ENCODE data around the gene GABRR1.
"Not testable (repeated sequence)": the region's sequence is repeated elsewhere in the genome, so short reads cannot be mapped to it uniquely, and the experiment has no call there.

GABRR1 gene

GRCh38 chr6:89148016-89148750, 69.0 kb downstream of the GABRR1 start:
- no peak for DNase-seq

DNA sequence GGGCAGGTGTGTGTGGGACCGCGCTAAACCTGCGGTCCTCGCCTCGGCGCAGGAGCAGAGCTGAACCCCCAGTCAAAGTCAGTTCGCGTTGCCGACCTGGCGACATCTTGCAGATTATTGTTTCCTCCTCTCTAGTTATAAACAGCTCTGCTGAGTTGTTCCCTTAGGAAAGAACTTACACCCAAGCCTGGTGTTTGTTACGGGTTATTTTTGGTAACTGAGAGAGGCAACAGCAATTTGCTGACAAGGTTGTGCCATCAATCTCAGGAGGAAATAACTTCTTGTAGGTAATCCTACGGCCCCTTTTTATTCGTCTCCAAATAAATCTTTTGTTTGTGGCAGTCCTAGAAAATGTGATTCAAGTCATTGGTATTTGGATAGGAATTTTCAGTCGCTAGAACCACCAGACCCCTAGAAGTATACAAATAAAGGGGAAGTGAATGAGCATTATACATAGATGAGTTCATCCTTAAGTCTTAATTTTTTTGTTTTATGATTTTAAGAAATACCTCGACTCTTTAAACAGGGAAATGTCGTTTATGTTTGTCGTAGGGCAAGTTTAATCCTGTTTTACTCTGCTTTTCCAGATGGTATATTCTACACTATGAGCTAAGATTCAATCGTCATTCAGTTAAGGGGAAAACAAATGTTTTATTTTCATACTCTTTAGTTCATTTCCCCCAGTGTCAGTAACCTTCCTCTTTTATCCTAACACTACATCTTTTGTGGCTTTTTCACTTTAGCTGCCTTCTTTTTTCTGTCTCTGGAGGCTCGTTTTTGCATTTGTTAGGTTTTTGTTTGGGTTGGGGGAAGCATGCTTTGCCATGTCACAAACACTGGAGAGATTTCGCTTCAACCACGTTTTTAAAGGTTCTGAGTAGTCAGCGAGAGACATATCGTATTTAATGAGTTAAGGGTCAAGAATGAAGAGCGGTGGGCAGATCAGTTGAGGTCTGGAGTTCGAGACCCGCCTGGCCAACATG, 70.1 kb downstream of the GABRR1 start:
- DNase-seq = peak; percentile 37

DNA sequence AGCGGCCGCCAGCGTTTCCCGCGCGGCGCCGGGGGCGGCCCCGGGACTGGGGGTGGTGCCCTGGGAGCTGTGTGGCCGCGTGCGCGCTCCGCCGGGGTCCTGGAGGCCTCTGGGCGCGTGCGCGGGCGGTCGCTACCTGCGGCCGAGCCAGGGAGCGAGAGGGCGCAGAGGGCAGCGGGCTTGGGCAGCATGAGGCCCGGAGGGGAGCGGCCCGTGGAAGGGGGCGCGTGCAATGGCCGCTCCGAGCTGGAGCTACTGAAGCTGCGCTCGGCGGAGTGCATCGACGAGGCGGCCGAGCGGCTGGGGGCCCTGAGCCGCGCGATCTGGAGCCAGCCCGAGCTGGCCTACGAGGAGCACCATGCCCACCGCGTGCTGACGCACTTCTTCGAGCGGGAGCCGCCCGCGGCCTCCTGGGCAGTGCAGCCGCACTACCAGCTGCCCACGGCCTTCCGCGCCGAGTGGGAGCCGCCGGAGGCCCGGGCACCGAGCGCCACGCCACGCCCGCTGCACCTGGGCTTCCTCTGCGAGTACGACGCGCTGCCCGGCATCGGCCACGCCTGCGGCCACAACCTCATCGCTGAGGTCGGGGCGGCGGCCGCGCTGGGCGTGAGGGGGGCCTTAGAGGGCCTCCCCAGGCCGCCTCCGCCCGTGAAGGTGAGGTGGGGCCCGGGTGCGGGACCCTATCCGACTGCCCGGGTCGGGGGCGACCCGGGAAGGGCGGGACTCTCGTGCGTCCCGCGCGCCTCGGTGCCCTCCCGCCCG, 71.0 kb downstream of the GABRR1 start, which contains the start of gene PM20D2:
Gene PM20D2, plus strand, starts transcription at position 100 of the 762 bp plus-strand sequence. Its CDS starts 90 bp downstream, at position 190.
- peak; percentile 61 for DNase-seq

DNA sequence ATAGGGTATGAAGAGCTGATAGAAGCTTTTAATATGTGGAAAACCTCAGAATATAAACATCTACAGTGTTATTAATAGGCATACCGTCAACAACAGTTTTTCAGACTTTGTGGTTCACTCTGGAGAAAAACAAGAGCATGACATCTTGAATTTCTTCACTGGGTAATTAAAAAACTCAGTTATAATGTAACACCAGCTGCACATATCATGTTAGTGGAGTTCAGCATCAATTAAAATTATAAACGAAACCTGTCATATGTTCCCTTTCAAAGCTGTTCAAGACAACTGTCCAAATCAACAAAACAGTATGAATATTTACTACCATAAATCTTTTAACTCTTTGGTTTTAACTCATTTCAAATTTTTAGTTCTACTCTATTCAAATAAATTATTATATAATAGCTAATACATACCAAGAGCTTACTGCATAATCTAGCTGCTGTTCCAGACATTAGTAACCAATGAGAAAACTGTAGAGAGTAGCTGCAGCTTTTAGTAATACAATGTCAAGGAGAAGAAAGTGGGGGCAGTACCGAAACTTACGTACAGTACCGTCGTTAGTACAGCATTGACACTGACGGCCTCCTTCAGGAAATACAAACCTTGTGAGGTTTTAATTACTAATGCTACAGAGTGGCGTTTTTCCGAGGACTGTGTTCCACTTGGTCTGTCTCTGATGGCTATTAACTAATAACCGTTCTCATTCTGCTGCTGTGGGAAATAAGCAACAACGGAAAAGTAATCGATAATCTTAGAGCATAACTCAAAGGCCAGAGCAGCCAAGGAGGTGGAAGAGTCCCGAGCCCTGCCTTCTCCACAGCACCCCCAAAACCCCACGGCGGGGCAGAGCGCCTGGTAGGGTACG, 71.8 kb downstream of the GABRR1 start:
- peak; percentile 59 for DNase-seq

DNA sequence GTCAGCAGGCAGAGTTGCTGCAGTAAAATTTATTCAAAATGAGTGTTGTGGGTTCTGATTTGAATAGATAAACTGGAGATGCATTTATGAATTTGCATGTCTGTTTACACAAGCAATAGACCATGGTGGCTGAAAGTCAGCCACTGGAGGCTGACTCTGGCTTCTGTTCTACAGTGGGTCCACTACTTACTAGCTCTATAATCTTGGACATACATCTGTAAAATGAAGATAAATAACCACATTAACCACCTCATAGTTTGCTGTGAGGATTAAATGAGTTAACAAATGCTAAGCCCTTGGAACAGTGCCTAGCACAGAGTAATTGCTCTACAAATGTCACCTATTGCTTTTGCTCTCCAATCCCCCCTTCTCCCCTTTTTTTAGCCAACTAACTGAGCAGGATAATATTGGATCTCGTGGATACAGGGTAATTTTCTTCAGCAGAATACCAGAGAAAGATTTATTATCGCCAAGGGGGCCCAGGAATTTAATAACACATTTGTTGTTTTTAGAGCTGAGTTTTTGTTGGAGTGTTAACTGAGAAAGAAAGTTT, 72.7 kb downstream of the GABRR1 start:
- DNase-seq = no peak

GRCh38 chr6:89140347-89141156, 76.6 kb downstream of the GABRR1 start:
- DNase-seq = no peak

GRCh38 chr6:89139509-89140346, 77.4 kb downstream of the GABRR1 start:
- DNase-seq = no peak

DNA sequence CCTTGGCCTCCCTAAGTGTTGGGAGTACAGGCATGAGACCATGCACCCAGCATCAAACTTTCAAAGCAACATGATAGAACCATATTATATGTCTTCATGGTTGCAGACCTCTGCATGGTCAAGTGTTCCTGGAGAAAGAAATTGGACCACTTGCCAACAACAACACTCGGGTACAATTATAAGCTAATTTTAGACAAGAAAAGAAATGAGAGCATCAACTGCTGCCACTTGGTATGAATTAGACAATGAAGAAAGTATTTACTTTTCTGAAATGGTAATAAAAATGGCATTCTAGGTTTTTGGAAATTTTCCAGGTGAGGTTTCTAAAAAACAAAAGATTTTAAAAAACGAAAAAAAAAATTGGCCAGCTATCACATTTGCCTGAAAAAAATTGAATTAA, 79.0 kb downstream of the GABRR1 start:
- DNase-seq = no peak

- no peak for DNase-seq
These were observed 82.4 kb downstream of the GABRR1 start for GRCh38 chr6:89134723-89135122.

GRCh38 chr6:89133981-89134380, 83.2 kb downstream of the GABRR1 start:
- no peak for DNase-seq

DNA sequence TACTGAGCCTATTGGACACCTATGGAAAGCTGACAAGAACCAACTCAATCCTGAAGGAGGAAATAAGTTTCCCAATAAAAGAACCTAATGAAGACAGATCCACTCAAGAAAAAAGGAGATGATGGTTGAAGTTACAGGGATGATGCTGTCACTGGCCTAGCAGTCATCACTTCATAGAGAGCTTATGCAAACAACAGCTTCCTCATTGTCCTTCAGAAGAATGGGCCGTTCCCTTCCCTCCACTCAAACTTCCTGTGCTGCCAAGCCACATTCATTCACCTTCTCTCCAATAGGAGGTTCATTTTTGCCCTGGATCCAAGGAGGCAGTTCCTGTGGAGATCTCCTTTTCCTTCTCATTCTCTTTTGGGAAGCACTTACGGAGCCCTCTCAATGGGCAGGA, 85.1 kb downstream of the GABRR1 start:
- no peak for DNase-seq

DNA sequence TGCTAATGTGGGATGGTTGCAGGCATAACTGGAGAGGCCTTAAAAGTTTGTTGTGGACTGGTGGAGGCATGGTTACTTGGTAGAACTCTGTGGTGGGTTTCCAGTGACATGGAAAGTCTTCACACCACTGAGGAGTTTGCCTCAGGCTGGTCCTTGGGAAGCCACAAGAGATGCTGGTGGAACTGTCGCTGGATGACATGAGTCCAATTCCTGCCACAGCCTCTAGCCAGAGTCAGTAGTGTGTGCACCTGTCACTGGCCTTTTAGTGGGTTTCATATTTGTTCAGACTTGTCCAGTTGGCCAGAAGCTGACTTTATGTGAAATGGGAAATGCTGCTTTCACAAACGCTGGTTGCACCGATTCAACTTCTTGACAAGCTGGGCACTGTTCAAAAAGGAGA, 85.6 kb downstream of the GABRR1 start:
- no peak for DNase-seq

- DNase-seq = not testable (repeated sequence)
These were observed 88.9 kb downstream of the GABRR1 start for GRCh38 chr6:89128256-89128671.

Measured in CD4-positive, alpha-beta T cell treated with Interleukin-17A for 1 hour (primary cell).